C4-2B (cell line): ENCODE data around the gene CRISPLD2.

ENCODE experiments used
- H3K27ac ChIP-seq: fragments of 450-650 bp; 2 replicates; pipeline ENCODE4 v1.5.1; 2017
- ZFX ChIP-seq: fragments of 450-650 bp; IDR thresholded peaks from 2 replicates; pipeline ENCODE4 v1.6.1; 2017
- TF ChIP-seq, protein P1 (sequence below): fragments of 450-650 bp; conservative IDR thresholded peaks from 2 replicates; pipeline ENCODE4 v1.5.1; 2017; ENCODE audit warnings: mild to moderate bottlenecking

Gene CRISPLD2

DNA sequence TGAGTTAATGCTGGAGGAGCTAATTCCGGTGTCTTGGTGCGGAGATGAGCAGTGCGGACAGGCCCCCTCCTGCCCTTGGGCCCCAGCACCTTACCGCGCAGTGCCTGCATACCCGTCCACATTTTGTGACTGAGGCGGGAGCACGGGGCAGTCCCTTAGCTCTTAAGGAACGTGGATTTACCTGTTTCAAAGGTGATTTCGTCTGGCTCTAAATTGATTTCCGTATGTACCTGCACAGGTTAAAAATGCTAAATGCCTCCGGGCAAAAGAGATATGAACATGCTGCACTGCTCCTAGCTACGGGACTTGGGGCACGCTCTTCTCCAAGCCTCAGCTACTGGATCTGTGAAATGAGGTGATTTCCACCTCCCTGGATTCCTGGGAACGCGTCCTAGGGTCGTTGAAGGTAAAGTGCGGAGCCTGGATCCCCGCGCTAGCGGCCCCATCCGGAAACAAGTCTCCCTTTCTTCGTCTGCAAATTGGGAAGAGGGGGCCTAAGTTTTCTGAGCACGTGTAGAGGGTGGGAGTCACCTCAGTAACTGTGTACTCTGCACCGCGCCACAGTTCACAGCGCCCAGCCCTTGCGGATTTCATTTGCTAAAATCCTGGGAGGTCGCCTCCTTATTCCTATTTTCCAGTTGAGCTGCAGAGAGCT is 669 bp upstream of the CRISPLD2 start:
- no peak overlapping the region for H3K27ac ChIP-seq
- TF ChIP-seq, protein P1, sequence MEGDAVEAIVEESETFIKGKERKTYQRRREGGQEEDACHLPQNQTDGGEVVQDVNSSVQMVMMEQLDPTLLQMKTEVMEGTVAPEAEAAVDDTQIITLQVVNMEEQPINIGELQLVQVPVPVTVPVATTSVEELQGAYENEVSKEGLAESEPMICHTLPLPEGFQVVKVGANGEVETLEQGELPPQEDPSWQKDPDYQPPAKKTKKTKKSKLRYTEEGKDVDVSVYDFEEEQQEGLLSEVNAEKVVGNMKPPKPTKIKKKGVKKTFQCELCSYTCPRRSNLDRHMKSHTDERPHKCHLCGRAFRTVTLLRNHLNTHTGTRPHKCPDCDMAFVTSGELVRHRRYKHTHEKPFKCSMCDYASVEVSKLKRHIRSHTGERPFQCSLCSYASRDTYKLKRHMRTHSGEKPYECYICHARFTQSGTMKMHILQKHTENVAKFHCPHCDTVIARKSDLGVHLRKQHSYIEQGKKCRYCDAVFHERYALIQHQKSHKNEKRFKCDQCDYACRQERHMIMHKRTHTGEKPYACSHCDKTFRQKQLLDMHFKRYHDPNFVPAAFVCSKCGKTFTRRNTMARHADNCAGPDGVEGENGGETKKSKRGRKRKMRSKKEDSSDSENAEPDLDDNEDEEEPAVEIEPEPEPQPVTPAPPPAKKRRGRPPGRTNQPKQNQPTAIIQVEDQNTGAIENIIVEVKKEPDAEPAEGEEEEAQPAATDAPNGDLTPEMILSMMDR, result no peak

DNA sequence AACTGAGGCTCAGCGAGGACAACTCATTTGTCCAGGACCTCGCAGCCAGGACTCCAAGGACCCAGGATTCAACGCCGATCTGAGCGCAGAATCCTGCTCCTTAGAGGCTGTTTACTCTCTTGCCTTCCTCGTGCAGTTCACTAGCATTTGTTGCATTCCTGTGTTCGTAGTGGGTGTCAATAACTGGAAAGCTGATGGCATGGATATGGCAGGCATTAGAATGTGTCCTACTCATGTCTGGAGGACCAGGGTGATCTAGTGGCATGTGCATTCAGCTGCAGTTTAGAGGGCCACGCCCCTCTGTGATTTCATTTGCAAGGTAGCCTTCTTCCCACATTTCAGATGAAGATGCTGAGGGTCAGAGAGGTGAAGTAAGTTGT is 510 bp downstream of the CRISPLD2 start:
- no peak overlapping the region; the same call in 1 of the 2 replicates for H3K27ac ChIP-seq
- TF ChIP-seq, protein P1, result no peak
- TF ChIP-seq ZFX, result no peak

DNA sequence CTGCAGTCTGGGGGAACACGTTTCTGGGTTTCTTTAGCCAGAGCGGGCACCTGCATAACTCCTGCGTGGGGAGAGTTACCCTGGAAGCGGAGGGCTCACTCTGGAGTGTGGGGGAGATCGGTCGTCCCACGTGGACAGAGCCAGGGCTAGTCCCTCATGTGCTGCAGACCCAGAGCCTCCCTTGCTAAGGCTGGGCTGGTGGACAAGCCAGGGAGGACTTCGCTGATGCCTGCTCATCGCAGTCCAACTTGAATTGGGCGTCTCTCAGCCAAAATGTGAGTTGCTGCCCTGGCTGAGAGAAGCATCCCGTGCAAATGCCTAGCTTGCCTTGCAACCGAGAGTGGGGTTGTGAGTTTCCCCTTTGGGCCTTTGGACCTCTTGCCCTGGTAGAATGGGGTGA is 986 bp downstream of the CRISPLD2 start:
- TF ChIP-seq ZFX, result no peak
- TF ChIP-seq, protein P1, result no peak
- H3K27ac ChIP-seq, result no peak overlapping the region

GRCh38 chr16:84821179-84821578 is 1.4 kb downstream of the CRISPLD2 start:
- TF ChIP-seq ZFX, result no peak

GRCh38 chr16:84821728-84822689 is 2.2 kb downstream of the CRISPLD2 start:
- H3K27ac ChIP-seq, result no peak overlapping the region

More at GRCh38 chr16:84821179-84821578, 1.4 kb downstream of the CRISPLD2 start:
- no peak overlapping the region for H3K27ac ChIP-seq

DNA sequence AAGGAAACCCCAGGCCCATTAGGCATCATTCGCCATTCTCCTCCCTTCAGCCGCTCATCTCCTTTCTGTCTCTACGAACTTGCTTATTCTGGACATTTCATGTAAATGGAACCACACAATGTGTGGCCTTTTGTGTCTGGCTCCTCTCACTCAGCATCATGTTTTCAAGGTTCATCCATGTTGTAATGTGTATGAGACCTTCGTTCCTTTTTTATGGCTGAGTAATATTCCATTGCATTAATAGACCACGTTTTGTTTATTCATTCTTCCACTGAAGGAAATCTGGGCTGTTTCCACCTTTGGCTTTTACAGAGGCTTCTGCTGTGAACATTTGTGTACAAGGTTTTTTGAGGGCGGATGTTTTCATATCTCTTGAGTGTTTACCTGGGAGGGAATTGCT is 3.2 kb downstream of the CRISPLD2 start:
- H3K27ac ChIP-seq, result no peak overlapping the region
- TF ChIP-seq, protein P1, result no peak
- no peak for TF ChIP-seq ZFX

More at GRCh38 chr16:84821728-84822689, 2.2 kb downstream of the CRISPLD2 start:
- no peak for TF ChIP-seq ZFX
- TF ChIP-seq, protein P1, result no peak

GRCh38 chr16:84823484-84823883 is 3.7 kb downstream of the CRISPLD2 start:
- TF ChIP-seq ZFX, result no peak
- TF ChIP-seq, protein P1, result no peak

More at GRCh38 chr16:84823484-84823883, 3.7 kb downstream of the CRISPLD2 start:
- no peak overlapping the region for H3K27ac ChIP-seq
